NCI-H510A (cell line): Measurements from ENCODE around the gene ANO8.
A peak's percentile ranks its signal among the peaks of the same experiment; 100 is the strongest.

Experiments
- DNase-seq: peaks from one replicate; lab custom pipeline; 2025; lab: John Stamatoyannopoulos, UW

ANO8 gene

DNA sequence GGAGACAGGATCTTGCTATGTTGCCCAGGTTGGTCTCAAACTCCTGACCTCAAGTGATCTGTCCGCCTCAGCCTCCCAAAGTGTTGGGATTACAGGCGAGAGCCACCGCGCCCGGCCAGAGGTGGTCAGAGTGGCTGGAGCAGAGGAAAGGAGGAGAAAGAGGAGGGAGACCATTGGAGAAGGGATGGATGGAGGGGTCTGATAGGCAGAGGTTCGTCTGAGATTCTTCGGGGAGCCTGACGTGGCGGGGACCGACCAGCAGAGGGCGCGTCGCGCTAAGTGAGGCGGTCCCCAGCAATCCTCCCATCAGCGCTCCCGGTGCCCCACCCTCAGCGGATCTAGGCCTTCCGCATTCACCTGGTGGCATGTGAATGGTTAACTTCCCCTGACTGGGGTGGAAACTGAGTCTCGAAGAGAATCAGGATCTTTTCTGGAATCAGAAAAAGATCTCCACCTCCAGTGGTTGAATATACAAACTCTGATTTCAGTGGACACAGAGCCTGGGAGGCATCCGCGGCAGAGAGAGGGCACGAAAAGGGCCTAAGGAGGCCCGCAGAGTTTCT, 11.5 kb upstream of the ANO8 start:
- DNase-seq: no peak

DNA sequence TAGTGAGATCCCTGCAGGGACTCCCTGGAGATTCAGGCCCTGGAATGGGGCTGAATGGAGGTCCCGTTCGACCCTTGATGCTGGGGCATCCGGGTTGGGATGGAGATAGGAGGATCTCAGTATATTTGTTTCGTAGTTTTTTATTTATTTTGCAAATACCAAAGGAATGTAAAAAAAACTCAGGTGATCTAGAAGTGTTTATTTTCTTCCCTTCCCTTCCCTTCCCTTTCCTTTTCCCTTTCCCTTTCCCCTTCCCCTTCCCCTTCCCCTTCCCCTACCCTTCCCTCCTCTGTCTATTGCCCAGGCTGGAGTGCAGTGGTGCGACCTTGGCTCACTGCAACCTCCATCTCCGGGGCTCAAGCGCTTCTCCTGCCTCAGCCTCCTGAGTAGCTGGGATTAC, 7.2 kb upstream of the ANO8 start:
- no peak for DNase-seq

DNA sequence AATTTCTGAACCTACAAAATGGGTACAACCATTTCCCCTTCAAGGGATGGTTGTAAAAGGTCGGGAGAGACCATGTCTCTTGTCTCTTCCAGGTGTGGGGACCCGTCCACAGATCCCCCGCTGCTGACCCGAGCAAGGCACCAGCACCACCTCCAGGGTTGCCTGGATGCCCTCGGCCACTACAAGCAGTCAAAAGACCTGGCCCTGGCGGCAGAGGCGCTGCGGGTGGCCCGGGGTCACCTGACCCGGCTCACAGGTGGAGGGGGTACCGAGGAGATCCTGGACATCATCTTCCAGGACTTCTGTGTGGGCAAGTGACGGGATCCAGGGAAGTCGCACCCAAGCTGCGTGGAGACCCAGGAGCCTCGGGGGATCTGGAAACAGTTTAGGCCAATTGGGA, 6.7 kb upstream of the ANO8 start:
- DNase-seq: no peak

DNA sequence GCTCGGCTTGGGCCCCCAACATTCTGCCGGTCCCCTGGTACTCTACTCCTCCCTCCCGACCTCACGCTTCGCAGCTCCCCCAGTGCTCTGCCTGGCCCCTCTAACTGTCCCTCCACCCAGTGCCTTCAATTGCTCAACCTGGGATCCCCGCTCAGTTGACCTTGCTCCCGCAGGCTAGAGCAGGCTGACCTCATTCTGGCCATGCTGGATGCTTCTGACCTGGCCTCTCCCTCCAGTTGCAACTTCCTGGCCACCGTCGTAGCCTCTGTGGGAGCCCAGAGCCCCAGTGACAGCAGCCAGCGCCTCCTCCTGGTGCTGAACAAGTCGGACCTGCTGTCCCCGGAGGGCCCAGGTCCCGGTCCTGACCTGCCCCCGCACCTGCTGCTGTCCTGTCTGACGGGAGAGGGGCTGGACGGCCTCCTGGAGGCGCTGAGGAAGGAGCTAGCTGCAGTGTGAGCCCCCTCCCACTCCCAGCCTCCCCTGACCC, 6.3 kb upstream of the ANO8 start:
- no peak for DNase-seq

DNA sequence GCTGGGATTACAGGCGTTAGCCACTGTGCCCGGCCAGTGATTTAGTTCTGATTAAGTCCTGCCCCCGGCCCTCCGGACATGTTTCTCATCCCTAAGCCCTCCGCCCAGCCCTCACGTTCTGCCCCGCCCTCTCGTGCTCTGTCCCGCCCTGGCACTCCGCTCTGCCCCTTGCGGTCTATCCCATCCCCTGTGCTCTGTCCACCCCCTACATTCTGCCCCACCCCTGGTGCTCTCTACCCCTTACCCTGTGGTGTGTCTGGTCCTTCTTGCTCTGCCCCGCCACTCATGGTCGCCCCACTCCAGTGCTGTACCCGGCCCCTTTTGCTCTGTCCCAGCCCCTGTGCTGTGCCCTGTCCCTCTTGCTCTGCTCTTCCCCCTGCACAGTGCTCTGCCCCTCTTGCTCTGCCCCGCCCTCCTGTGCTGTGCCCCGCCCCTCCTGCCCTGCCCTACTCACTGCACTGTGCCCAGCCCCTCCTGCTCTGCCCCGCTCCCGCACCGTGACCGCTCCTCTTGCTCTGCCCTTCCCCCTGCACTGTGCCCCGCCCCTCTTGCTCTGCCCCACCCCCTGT, 5.7 kb upstream of the ANO8 start:
- DNase-seq: no peak

DNA sequence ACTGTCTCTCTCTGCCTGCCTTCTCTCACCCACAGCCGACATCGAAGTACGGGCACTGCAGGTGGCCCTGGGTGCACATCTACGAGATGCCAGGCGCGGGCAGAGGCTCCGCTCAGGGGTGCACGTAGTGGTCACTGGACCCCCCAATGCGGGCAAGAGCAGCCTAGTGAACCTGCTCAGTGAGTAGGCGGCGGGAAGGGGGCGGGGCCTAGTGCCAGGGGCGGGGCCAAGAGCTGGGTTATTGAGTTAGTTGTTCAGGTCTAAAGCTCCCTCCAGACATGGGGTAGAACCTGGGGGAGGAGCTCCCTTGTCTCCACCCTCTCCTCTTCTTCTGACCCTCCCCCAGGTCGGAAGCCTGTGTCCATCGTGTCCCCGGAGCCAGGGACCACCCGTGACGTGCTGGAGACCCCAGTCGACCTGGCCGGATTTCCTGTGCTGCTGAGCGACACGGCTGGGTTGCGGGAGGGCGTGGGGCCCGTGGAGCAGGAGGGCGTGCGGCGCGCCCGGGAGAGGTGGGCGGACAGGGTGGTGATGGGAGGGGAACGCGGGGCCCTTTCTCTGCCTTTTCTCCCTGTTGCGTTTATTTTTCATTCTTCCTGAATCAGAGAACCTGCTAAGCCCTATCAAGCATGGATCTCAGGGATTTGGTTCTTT, 4.6 kb upstream of the ANO8 start:
- no peak for DNase-seq

DNA sequence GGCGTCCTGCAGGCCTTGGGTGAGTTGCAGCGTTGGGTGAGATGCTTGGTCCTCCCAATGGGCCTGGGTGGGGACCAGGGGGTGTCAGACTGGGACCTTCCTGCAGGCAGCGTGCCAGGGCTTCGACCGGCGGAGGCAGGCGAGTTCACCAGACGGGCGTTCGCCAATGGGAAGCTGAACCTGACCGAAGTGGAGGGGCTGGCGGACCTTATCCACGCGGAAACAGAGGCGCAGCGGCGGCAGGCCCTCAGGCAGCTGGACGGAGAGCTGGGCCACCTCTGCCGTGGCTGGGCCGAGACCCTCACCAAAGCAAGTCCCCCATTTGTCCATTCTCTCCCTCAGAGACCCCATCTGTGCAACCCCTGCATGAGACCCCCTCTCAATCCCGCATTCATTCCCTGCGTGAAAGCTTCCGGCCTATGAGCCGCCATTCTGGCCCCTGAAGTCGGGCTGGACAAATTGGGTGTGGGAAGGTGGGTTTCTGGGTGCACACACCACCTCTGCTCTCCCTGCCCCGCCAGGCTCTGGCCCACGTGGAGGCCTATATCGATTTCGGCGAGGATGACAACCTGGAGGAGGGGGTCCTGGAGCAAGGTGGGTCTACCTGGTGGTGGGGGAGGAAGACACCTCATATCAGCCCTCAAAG, 3.9 kb upstream of the ANO8 start:
- DNase-seq: no peak

DNA sequence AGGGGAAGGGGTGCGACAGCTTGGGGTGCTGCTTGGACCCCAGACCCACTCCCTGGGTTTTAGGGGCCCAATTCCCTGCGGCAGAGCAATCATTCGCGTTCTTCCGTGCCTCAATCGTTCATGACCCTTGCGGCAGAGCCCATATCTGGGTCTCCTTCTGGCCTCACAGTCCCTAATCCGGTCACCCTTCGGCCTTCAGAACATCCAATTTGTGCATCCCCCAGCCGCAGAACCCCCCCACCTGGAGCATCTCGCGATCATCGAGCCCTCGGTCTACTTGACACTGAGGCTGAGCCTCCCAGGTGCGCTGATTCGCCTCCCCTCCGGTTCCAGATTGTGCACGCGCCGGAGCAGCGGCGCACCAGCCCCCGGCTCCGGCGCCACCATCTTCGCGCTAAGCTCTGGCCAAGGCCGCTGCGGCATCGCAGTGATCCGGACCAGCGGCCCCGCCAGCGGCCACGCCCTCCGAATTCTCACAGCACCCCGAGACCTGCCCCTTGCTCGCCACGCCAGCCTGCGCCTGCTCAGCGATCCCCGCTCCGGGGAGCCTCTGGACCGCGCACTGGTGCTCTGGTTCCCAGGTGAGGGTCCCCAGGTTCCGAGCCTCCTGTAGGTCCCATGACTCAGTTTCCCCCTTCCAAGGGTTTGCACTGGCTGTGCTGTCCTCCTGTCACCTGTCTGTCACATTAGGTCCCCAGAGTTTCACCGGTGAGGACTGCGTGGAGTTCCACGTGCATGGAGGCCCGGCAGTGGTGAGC, 3.2 kb upstream of the ANO8 start:
- no peak for DNase-seq

DNA sequence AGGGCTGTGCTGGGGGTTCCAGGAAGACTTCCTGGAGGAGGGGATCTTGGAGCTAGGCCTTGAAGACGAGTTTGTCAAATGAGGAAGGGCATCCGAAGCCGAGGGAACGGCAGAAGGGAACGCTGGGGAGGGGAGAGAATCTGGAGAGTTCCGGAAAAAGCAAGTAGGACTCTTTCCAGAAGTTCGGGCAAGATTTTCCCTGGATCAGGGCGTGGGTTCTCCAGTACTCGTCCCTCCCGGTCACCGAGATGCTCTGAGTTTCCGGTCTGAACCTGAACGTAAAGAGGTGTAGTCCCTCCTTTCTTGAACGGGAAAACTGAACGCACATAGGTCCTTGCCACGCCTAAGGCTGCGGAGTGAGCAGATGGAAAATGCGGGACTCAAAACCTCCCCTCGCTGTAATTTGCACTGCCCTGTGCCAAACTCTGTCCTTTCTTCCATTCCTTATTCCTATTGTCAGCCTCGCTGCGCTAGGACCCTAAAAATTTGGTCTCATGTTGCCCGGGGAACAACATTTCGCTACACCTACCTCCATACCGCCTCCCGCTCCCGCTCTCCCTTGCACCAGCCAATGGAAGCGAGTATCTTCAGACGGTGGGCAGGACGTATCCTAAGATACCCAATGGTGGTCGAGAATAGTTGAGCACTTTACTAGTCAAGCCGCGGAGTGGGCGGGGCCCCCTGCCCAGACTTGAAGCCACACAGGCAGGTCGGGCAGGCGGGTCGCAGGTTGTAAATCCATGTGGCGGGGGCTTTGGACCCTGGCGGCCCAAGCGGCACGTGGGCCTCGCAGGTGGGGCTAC, 2.4 kb upstream of the ANO8 start, which contains the start of gene GTPBP3:
Gene GTPBP3 (plus strand): TSS at position 682 of the 803 bp plus-strand sequence. CDS start 59 bp downstream, at position 741.
- peak; percentile 97 for DNase-seq

DNA sequence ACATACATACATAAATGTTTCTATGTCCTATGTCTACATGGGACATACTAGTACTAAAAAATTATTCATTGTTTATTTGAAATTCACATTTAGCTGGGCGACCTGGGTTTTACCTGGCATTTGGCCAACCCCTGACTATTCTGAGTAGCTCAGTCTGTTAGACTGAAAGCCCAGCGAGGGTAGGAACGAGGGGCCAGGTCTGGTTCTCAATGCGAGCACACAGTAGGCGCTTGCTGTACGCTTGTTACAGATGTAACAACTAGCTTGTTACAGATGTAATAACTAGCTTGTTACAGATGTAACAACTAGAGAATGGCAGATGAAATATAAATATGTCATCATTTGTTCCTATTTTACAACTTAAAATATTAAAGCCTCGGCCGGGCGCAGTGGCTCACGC, 920 bp upstream of the ANO8 start:
- no peak for DNase-seq

DNA sequence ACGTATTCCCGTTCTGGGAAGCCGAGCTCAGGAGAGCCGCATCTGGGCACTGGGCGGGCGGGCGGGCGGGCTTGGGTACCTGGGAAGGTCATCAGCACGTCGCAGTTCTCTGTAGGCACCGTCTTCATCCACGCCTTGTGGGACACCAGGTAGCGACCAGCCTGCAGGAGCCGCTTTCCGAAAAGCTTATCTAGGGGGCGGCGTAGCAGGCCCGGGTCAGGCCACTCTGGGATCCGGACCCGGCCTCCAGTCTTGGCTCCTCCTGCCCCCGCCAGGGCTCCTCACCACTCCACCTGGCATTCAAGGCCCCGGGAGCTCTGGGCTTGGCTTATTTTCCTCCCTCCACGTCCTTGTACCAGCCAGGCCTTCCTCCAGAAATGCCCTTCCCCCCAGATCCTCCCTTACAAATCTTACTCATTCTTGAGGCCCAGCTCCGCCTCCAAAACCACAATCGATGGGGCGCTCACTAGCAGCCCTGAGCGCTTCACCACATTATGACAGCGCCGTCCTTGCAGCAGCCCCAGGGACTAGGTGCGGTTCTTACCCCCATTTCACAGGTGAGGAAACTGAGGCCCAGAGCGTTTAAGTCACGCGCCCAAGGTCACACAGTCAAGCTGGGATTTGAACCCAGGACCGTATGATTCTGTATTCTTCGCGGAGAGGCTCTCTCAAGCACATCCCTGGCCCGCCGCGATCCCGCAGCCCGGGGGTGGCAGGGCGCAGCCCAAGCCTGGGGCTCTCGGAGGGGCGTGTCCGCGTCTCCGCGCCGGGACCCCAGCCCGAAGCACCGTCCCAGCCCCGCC, 843 bp downstream of the ANO8 start:
- DNase-seq: no peak

DNA sequence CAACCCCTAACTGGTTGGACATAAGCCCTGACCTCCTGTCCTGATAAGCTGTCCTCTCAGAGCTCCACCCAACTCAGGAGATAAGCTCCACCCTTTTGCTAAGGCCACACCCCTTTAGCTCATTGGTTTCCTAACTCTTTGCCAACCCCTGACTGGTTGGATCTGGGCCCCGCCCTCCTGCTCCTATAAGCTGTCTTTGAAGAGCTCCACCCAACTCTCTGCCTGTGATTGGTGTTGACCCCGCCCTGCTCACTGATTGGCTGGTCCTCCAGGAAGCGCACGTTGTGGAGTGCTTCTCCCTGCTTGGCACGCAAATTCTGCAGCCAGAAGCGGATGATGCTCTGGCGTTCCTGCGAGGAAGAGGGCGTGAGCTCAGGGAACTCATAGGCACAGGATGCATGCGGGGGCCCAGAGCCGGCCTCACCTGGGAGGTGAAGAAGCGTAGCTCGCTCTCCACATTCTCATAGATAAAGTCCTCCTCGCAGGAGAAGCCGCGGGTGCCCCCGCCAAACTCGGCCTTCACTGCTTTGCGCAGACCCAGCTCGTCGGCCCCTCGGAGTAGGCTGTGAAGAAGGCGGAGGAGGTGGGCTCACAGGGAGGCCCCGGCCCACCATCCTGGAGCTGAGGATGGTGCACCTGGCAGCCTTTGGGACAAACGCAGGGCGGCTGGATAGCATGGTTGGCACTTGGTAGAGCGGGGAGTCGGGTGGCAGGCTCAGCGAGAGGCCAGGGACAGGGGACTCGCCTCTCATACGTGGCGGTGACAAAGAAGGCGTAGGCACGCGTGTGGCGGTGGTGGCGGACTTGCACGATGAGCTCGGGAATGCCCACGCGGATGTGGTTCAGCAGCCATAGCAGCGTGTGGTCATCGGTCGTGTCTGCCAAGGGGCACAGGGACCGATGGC, 1.7 kb downstream of the ANO8 start:
- DNase-seq: no peak

DNA sequence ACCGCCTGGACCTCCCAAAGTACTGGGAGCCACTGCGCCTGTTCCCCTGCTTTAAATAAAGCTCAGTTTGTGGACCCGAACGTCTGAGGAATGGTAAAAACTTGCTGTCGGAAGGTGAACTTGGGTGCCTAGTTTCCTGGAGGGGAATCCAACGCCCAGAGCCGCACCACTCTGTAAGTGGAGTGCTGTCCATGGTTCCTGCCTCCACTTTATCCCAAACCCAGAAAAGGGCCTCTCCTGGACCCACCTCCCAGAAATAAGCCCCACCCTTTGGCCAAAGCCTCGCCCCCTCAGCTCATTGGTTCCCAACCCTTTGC, 2.3 kb downstream of the ANO8 start:
- DNase-seq: no peak

DNA sequence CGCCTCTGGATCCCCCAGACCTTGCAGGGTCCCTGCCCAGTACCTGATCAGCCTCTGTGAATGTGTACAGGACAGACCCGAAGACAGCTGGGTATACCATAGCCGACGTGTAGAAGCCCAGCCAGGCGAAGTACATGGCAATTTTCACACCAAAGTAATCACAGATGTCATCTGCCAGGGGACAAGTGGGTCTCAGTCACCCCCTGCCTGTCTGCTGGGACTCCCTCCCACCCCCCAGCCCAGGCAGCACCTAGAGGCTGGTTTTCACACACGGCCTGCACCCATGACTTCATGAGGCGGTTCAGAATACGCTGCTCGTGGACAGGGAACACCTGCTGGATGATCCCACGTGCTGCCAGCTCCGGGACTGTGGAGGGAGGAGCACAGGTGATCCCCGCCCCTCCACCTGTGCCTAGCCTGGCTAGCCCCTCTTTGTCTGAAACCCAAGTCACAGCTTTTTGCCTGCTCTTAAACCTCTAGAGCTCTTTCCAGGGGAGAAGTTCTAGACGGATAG, 3.6 kb downstream of the ANO8 start:
- DNase-seq: no peak

DNA sequence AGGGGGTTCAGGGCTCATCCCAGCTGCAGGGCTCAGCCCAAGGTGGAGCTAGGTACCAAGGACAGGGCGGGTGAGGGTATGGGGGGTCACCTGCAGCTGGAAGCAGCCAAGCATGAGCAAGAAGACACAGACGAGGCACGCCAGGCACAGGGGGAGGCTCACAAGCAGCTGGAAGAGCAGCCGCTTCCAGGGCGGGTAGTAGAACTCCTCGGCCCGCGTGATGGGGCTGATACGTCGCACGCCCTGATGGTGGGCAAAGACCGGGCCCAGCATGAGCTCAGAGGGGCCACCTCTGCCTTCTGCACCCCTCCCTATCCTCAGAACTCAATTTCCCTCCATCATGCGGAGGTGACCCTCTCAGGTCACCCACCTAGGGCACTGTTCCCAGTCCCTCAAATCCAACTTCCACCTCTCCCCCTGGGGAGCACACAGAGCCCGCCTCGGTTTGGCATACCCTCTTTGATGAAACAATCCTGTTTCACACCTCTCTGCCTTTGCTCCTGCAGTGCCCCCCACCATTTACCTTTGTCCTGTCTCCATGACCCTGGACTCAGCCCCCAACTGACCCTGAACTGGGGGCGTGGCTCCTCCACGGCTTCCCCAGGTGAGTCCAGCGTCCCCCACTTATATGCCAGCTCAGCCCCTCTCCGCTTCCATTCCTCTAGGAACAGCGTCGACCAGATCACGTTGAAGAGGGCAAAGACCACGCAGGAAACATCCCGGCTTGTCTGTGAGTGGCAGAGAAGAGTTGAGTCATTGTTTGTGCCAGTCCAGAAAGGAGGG, 4.2 kb downstream of the ANO8 start:
- no peak for DNase-seq

DNA sequence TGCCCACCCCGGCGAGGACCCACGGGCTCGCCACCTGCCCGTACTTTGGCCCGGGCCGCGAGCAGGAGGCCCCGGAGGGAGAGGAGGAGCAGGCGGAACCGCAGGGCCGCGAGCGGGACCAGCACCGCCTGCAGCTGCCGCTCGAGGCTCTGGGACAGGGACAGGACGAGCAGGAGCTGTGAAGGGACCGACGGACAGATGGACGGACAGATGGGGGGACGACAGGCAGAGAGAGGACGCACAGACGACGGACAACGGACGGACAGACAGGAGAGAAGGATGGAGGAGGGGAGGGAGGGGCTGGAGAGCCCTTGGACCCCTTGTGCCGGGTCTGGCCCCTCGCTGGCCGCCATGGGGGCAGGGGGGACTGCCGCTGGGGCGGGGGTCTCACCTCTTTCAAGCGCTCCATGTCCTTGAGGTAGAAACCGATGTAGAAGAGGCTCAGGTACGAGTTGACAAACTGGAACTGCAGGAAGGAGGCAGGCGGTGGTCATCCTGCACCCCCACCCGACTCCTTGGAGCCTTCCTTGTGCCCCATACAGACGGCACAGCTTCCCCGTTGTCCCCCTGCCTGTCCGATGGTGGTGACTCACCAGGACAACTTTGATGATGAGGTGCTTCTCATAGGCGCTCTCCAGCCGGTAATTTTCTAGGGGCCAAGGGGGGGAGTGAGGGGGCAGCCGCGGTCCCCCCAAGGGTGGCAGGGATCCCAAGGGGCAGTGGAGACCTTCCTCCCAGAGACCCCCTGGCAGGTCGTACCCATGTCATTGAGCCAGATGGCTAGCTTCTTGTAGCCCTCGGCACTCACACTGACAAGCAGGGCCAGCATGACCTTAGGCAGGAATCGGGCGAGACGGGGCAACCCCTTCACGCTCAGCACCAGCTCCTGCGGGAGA, 5.0 kb downstream of the ANO8 start:
- DNase-seq: no peak

DNA sequence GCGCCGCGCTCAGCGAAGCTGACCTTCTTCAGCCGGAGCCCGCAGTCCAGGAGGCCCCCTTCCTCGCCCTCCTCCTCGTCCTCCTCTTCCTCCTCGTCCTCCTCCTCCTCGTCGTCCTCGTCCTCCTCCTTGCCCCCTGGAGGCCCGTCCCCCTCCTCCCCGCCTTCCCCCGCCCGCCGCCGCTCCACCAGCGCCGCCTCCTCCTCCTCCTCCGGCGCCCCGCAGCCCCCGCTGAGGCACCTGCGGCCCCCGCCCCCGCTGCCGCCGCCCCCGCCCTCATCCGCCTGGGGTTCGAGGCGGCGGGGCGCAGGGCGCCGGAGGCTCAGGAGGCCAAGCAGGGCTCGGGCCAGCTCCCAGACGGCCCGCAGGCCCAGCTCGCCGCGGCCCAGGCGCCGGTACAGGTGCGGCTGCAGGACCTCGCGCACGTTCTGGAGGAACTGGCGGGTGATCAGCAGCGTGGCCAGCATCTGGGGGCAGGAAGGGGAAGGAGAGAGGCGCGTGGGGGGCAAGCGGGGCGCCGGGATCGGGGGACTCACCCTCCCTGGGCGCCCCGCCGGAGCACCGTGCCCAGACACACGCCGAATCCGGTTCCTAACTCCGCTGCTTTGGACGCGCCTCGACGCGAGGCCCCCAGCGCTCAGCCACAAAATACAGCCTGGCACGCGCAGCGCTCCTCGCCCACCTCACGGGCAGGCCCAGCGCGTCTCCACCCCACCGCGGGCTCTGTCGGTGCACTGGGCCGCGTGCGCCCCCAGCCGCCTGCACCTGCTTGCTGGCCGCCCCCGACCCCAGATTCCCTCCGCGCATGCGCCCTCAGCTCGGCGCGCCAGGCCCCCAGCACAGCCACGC, 5.9 kb downstream of the ANO8 start:
- no peak for DNase-seq
